Fibroblast of skin of left biceps (primary cell): ENCODE measurements around the gene NPAS1.
"Not testable (repeated sequence)": the region's sequence is repeated elsewhere in the genome, so short reads cannot be mapped to it uniquely, and the experiment has no call there.

Experiments
- DNase-seq, 2 experiments: peaks; one replicate each; pipeline ENCODE4 v3.0.0-alpha.2; 2013; ENCODE audit warnings: low read depth in 2 of 2

NPAS1 gene

GRCh38 chr19:46990991-46991676 lies 28.5 kb upstream of the NPAS1 start:
- peak; percentile 61 to 64 for DNase-seq

- no peak for DNase-seq
Observed at GRCh38 chr19:46992699-46993535, 26.7 kb upstream of the NPAS1 start.

DNA sequence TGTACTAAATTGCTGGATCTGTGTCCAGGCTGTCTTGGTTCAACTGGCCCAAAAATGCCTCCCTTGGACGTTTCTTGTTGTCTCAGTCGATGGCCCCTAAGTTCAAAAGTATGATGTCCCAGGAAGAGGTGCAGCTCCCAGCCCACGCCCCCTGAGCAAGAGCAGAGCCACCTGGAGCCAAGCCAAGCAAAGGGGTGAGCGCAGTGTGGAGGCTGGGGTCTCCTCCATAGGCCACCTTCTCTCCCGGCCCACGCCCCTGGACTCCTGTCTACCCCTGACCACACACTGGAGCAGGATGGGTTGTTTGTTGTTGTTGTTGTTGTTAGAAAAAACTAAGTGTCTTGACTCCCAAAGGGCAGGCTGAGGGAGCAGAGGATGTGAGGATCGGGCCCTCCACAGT lies 26.0 kb upstream of the NPAS1 start:
- DNase-seq: no peak

DNA sequence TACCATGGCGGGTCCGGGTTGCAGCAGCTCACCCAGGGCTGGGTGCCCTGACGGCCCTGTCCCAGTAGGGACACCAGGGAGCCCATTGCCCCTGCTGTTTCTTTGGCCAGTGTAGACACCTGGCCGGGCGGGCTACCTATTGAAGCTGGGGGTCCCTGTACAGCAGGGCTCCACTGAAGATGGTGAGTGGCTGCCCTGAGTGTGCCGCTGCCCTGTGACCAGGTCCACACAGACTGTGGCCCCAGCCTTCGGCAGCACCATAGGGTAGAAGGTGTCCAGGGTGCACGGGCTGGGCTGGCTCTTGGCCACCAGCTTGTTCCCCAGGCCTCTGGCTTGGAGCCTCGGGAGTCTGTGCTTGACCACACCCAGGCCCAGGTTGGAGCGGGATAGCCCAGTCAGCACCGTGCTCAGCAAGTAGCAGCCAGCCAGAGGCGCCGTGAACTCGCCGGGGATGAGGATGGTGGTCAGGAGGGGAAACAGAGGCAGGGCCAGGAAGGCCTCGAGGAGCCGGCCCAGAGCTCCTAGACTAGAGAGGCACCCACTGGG lies 25.4 kb upstream of the NPAS1 start:
- no peak for DNase-seq

- DNase-seq: no peak
Observed at GRCh38 chr19:46995492-46995891, 24.1 kb upstream of the NPAS1 start.

GRCh38 chr19:46998445-46999125 lies 21.1 kb upstream of the NPAS1 start:
- no peak for DNase-seq

DNA sequence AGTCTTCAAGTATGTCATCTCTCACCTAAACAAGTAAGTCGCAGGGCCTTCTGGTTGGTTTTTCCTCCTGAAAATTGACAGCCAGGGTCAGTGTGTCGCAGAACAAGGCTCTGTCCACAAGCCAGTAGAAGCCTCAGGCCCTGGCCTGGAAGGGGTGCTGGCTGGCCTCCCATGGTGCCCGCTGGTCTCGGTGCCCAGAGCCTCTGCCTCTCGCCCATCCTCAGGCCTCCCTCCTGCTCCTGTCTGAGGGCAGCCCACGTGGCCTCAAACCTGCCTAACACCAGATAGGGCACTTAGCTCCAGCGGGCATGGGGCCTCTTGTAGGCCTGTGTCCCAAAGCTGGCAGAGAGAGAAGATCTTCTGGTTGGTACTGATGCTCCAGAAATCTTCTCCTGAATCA lies 20.3 kb upstream of the NPAS1 start:
- DNase-seq: no peak

DNA sequence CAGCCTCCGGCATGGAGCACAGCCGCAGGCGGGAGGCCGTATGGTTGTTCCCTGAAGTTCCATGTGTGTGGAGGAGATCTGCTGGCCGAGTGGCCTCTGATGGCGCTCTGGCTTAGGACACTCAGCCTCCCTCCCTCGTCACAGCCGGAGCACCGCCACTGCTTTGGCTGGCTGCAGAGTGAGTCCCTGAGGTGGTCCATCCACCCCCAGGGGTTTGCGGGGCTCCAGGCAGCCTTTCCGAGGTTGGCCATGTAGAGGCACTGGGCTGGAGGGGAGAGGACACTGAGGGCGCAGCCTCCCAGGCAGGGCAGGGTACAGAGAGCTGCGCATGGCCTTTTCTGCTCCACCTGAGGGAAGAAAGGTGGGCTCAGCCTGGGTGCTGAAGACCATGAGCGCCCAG lies 19.8 kb upstream of the NPAS1 start:
- no peak for DNase-seq

DNA sequence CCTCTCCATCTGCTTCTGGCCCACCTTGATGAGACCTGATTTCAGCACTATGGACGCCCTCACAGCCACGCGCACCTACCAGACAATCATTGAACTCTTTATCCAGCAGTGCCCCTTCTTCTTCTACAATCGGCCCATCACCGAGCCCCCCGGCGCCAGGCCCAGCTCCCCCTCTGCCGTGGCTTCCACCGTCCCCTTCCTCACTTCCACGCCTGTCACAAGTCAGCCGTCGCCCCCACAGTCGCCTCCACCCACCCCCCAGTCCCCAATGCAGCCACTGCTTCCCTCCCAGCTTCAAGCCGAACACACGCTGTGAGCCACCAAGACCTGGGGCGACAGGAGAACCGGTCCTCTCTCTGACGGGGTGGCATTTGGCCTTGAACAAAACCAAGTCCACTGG lies 19.3 kb upstream of the NPAS1 start:
- no peak for DNase-seq

DNA sequence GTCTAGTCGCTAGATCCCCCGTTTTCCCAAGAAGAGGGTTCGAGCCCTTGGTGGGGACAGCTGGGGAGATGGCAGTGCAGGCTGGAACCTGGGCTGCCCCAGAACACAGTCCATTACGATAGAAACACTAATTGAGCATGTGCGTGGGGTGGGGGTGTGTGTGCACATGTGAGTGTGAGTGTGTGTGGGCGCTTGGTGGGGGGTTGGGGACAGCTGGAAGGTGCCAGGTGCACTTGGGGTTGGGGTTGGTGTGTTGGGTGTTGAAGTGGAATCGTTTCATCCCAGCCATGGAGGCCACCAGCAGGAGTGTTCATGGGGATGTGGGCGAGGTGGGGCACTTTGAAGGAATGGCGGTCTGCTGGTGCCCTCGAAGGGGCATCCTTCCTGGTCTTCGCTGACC lies 18.1 kb upstream of the NPAS1 start:
- no peak for DNase-seq

GRCh38 chr19:47002106-47002766 lies 17.4 kb upstream of the NPAS1 start:
- no peak for DNase-seq

GRCh38 chr19:47002853-47003610 lies 16.6 kb upstream of the NPAS1 start:
- DNase-seq: no peak

- DNase-seq: no peak
Observed at GRCh38 chr19:47003611-47004465, 15.8 kb upstream of the NPAS1 start.

DNA sequence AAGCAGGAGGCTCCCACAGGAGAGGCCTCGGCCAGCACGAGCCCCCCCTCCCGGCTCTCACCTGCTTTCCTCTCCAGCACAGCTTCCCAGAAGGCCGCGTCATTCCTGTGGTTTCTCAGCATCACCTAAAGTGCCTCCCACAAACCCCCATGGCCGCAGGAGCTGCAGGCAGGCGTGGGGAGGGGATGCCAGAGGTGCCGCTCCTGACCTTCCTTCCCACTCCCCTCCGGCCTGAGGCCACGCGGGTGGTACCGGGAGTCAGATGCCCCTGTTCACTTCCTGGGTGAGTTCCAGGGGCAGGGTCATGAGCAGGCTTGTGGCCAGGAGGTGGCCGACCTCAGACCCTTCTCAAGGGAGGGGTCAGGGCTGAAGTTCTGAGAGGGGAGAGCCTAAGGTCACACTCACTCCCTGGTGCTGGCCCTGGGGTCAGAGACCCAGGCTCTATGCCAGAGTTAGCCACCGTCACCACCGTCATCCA lies 14.4 kb upstream of the NPAS1 start:
- DNase-seq: no peak

DNA sequence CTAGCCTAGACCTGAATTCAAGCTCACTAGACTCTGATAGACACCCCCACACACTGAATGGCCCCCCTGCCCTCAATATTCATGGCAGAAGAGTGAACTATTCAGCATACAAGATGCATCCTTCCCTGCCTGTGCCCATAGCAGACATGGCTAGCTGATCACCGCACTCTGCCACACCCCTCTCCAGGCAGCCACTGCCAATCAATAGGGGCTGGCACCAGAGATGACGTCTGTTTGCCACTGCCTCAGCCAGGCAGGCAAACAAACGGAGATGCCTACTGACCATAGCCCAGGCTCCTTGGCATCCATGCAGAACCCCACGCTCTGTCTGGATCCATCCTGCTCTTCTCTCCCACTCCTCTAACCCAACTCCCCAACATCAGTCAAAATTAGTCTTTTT lies 13.8 kb upstream of the NPAS1 start:
- no peak for DNase-seq

GRCh38 chr19:47006496-47006895 lies 13.1 kb upstream of the NPAS1 start:
- DNase-seq: no peak

DNA sequence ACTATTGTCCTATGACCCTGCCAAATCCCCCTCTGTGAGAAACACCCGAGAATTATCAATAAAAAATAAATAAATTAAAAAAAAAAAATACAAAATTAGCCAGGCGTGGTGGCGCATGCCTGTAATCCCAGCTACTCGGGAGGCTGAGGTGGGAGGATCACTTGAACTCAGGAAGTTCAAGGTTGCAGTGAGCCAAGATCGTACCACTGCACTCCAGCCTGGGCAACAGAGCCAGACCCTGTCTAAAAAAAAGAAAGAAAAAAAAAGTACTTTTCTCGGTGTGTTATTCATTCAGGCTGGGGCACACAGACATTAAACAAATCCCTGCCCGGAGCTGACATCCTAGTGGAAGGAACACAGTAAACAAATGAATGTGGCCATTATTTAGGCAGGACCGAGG lies 9.1 kb upstream of the NPAS1 start:
- not testable (repeated sequence) for DNase-seq

DNA sequence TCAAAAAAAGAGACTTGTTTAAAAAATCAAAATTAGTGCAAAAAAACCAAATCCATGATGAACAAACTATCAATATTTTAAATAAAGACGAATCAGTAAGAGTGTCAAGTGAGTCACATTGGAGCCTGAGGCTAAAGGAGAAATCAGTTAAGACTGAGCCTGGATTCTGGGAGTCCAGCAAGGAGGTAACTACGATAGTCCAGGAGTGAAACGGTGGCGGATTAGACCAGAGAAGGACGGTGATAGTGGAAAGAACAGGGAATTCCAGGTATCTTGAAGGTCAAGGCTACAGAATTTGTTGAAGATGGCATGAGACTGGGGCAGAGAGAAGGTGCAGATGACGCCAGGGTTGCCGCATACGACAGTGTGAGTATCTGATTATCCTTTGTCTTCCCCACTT lies 7.0 kb upstream of the NPAS1 start:
- DNase-seq: no peak

GRCh38 chr19:47013041-47013517 lies 6.6 kb upstream of the NPAS1 start:
- peak; percentile 13 to 29 for DNase-seq

- no peak for DNase-seq
Observed at GRCh38 chr19:47018923-47019322, 714 bp upstream of the NPAS1 start.
